Measurements from ENCODE around the gene SCYL1.

SCYL1 gene

DNA sequence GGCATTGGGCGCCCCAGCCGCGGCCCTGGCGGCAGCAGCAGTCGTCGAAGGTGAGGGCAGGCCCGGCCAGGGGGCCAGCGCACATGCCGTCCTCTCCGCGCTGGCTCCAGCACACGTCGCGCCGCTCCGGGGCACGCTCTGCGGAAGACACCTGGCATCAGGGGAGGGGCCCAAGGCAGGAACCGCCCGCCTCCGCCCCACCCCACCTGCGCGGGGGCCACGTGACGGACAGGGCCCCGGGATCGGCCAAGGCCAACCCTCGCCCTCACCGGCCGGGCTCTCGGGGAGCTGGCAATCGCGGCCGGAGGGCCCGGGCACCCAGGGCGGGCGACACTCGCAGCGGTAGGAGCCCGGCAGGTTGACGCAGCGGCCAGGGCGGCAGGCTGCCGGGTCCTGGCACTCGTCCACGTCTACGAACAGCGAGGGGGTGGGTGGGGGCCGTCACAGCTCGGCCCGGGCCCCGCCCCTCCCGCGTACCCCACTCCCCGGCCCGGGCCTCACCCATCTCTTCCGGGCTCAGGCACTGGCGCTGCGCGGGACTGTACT is 14.9 kb downstream of the SCYL1 start:
- Histone ChIP-seq H3K36me3 (ENCODE audit: control insufficient read depth, insufficient read depth, low read length) (peaks cover 28% of the 10 kb centered on the region; the same call in 1 of the 2 replicates), H3K4me1 (ENCODE audit: control insufficient read depth, insufficient read depth, low read length) (0 out of 2 replicates have a peak, but pooled peaks cover 3% of the 10 kb centered on the region), H3K27me3 (ENCODE audit: control insufficient read depth, insufficient read depth, low read length) (peaks cover 34% of the 10 kb centered on the region), H3K27ac (ENCODE audit: low read depth, low read length) (no peak overlapping the region), H3K9ac (ENCODE audit: low read depth, low read length) (no peak overlapping the region), H3K4me3 (ENCODE audit: low read depth, low read length) (peak overlapping the region; percentile 83), H3K9me3 (ENCODE audit: control insufficient read depth, insufficient read depth, low read length) (no peaks in the 10 kb centered on the region)

GRCh38 chr11:65540290-65541092 is 15.6 kb downstream of the SCYL1 start:
- Histone ChIP-seq H3K9ac (ENCODE audit: low read depth, low read length) (peak overlapping the region; percentile 64), H3K36me3 (ENCODE audit: control insufficient read depth, insufficient read depth, low read length) (peaks cover 22% of the 10 kb centered on the region; the same call in 1 of the 2 replicates), H3K4me1 (ENCODE audit: control insufficient read depth, insufficient read depth, low read length) (0 out of 2 replicates have a peak, but pooled peaks cover 3% of the 10 kb centered on the region), H3K9me3 (ENCODE audit: control insufficient read depth, insufficient read depth, low read length) (no peaks in the 10 kb centered on the region), H3K27ac (ENCODE audit: low read depth, low read length) (peak overlapping the region; percentile 61), H3K4me3 (ENCODE audit: low read depth, low read length) (peak overlapping the region; percentile 83), H3K27me3 (ENCODE audit: control insufficient read depth, insufficient read depth, low read length) (peaks cover 40% of the 10 kb centered on the region)

DNA sequence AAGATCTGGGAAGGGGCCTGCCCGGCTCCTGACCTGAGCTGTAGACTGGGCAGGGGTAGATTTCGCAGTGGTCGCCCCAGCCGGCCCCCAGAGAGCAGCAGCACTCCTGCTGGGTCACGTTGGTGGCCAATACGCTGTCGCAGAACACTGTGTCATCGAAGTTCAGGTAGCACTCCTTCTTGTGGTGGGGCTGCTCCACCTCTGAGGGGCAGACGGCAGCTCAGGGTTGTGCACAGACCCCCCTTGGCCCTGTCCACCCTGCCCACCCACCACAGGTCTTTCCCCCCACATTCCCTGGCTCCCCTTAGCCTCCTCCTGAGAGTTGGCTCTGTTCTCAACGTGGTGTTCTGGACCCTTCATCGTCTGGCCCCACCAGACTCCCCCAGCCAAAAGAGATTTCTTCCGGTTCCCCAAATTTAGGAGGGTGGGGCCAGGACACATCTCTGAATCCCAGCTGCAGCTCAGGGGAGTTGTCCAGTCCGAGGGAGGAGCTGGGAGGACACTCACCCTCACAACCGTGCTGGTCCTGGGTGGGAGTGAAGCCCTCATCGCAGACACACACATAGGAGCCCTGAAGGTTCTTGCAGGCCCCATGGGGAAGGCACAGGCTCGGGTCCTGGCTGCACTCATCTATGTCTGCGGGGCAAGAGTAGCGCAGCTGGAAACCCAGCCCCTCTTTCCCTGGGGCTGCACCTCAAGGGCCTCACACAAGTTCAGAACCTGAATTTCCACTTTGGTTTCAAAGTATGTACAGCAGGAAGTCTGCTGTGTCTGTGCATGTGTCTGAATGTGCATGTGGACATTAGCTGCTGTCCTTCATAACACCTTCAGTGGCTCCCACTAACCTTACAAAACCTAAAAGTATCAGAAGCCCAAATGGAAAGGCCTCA is 16.5 kb downstream of the SCYL1 start:
- H3K4me1 ChIP-seq (ENCODE audit: control insufficient read depth, insufficient read depth, low read length) = 0 out of 2 replicates have a peak, but pooled peaks cover 5% of the 10 kb centered on the region
- peak overlapping the region; percentile 61 for H3K27ac ChIP-seq (ENCODE audit: low read depth, low read length)
- H3K27me3 ChIP-seq (ENCODE audit: control insufficient read depth, insufficient read depth, low read length) = peaks cover 49% of the 10 kb centered on the region
- peak overlapping the region; percentile 83 for H3K4me3 ChIP-seq (ENCODE audit: low read depth, low read length)
- peaks cover 14% of the 10 kb centered on the region; the same call in 1 of the 2 replicates for H3K36me3 ChIP-seq (ENCODE audit: control insufficient read depth, insufficient read depth, low read length)
- peak overlapping the region; percentile 64 for H3K9ac ChIP-seq (ENCODE audit: low read depth, low read length)
- H3K9me3 ChIP-seq (ENCODE audit: control insufficient read depth, insufficient read depth, low read length) = no peaks in the 10 kb centered on the region

DNA sequence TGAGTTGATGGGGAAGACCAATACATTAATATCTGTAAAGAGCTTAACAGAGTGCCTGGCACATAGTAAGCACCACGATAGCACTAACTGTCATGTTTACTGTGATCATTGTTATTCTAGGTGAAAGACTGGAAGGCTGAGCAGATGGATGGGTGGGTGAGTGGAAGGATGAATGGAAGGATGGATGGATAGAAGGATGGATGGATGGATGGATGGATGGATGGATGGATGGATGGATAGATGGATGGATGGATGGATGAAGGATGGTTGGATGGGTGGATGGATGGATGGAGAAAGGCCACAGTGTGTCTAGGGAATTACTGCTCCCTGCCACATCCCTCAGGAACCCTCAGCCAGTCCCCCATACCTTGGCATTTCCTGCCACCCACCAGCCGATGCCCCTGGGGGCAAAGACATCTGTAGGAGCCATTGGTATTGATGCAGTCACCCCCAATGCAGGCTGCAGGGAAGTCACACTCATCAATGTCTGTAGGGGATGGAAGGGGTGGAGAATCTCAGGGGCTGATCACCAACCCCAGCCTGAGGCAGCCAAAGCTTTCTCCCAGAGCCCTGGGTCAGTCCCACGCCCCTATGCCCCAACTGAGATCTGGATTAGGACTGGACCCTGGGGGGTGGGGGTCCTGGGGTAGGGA is 18.0 kb downstream of the SCYL1 start:
- no peaks in the 10 kb centered on the region for H3K9me3 ChIP-seq (ENCODE audit: control insufficient read depth, insufficient read depth, low read length)
- H3K4me3 ChIP-seq (ENCODE audit: low read depth, low read length) = no peak overlapping the region
- no peak overlapping the region for H3K27ac ChIP-seq (ENCODE audit: low read depth, low read length)
- 0 out of 2 replicates have a peak, but pooled peaks cover 5% of the 10 kb centered on the region for H3K4me1 ChIP-seq (ENCODE audit: control insufficient read depth, insufficient read depth, low read length)
- H3K9ac ChIP-seq (ENCODE audit: low read depth, low read length) = no peak overlapping the region
- 0 out of 2 replicates have a peak, but pooled peaks cover 3% of the 10 kb centered on the region for H3K36me3 ChIP-seq (ENCODE audit: control insufficient read depth, insufficient read depth, low read length)
- H3K27me3 ChIP-seq (ENCODE audit: control insufficient read depth, insufficient read depth, low read length) = peaks cover 60% of the 10 kb centered on the region

DNA sequence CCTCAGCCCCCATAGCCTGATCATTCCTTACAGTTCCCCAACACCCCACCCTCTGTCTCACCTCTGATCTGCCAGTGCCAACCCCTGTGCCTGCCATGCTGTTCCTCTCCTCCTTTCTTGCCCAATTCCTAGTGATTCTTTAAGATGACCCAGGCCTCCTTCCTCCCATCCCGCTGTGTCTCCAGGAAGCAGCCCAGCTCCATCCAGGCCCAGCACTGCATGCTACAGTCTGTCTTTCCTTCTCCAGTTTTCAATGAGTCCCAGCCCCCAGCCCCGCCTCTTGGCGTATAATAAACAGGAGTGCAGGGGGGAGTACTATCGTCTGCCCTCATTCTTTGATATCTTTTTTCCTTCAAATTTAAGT is 21.0 kb downstream of the SCYL1 start:
- Histone ChIP-seq H3K36me3 (ENCODE audit: control insufficient read depth, insufficient read depth, low read length) (no peaks in the 10 kb centered on the region), H3K9me3 (ENCODE audit: control insufficient read depth, insufficient read depth, low read length) (no peaks in the 10 kb centered on the region), H3K4me1 (ENCODE audit: control insufficient read depth, insufficient read depth, low read length) (0 out of 2 replicates have a peak, but pooled peaks cover 2% of the 10 kb centered on the region), H3K27me3 (ENCODE audit: control insufficient read depth, insufficient read depth, low read length) (peaks cover 54% of the 10 kb centered on the region), H3K9ac (ENCODE audit: low read depth, low read length) (no peak overlapping the region), H3K4me3 (ENCODE audit: low read depth, low read length) (peak overlapping the region; percentile 71), H3K27ac (ENCODE audit: low read depth, low read length) (no peak overlapping the region)

DNA sequence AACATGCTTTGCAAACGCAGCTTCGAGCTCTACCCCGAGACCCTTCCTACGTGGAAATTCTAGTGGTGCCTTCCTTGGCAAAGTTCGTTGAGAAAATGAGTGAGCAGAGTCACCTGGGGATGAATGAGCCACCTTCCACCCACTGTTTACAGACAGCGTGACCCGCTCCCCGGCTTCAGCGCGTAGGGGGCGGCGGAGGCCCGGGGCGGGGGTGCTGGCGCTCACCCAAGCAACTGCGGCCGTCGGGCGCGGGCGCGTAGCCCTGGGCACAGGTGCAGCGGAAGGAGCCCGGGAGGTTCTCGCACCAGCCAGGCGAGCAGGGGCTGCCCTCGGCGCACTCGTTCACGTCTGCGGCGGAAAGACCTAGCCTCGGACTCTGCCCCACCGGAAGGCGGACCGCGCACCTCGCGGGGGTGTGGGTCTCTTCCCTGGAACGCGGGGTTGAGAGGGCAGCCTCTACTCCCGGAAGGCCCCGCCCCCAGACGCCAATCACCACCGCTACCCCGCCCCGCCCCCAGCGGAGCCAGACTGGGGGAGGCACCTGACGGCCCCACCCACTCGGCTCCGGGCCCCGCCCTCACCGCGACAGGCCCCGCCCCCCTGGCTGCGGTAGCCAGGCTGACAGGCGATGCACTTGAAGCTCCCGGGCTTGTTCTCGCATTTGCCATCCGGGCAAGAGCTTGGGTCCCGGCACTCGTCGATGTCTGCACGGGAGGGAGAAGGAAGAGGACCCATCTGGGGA is 21.5 kb downstream of the SCYL1 start:
- Histone ChIP-seq H3K9me3 (ENCODE audit: control insufficient read depth, insufficient read depth, low read length) (no peaks in the 10 kb centered on the region), H3K4me3 (ENCODE audit: low read depth, low read length) (peak overlapping the region; percentile 71), H3K9ac (ENCODE audit: low read depth, low read length) (no peak overlapping the region), H3K36me3 (ENCODE audit: control insufficient read depth, insufficient read depth, low read length) (no peaks in the 10 kb centered on the region), H3K27me3 (ENCODE audit: control insufficient read depth, insufficient read depth, low read length) (peaks cover 53% of the 10 kb centered on the region), H3K4me1 (ENCODE audit: control insufficient read depth, insufficient read depth, low read length) (0 out of 2 replicates have a peak, but pooled peaks cover 2% of the 10 kb centered on the region), H3K27ac (ENCODE audit: low read depth, low read length) (no peak overlapping the region)

DNA sequence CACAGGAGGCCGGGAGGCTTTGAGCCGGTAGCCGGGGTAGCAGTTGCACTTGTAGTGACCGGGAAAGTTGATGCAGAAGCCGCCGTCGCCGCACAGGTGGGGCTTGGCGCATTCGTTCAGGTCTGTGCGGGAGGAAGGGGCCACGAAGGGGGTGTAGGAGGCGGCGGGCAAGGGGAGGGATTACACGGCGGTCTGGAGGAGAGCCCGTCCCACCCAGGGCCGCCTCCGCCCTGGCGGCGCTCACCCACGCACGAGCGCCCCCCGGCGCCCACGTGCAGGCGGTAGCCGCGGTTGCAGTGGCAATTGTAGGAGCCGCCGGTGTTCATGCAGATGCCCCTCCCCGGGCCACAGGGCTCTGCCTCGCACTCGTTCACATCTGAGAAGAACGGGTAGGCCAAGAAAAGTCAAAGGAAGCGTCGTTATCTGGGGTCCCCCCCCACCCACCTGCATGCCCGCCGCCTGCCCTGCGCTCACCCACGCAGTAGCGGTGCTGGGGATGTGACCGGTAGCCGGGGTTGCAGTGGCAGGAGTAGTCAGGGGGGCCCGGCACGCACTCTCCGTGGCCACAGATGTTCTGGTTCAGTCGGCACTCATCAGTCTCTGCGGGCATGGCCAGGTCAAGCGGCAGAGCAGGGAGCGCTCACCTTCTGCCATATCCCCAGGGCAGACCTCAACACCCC is 22.7 kb downstream of the SCYL1 start:
- Histone ChIP-seq H3K9ac (ENCODE audit: low read depth, low read length) (no peak overlapping the region), H3K4me3 (ENCODE audit: low read depth, low read length) (no peak overlapping the region), H3K27ac (ENCODE audit: low read depth, low read length) (no peak overlapping the region), H3K27me3 (ENCODE audit: control insufficient read depth, insufficient read depth, low read length) (peaks cover 54% of the 10 kb centered on the region), H3K4me1 (ENCODE audit: control insufficient read depth, insufficient read depth, low read length) (0 out of 2 replicates have a peak, but pooled peaks cover 2% of the 10 kb centered on the region), H3K9me3 (ENCODE audit: control insufficient read depth, insufficient read depth, low read length) (no peaks in the 10 kb centered on the region), H3K36me3 (ENCODE audit: control insufficient read depth, insufficient read depth, low read length) (no peaks in the 10 kb centered on the region)

GRCh38 chr11:65548395-65548794 is 23.5 kb downstream of the SCYL1 start:
- Histone ChIP-seq H3K4me3 (ENCODE audit: low read depth, low read length) (no peak overlapping the region), H3K27me3 (ENCODE audit: control insufficient read depth, insufficient read depth, low read length) (peaks cover 54% of the 10 kb centered on the region), H3K9ac (ENCODE audit: low read depth, low read length) (no peak overlapping the region), H3K36me3 (ENCODE audit: control insufficient read depth, insufficient read depth, low read length) (no peaks in the 10 kb centered on the region), H3K4me1 (ENCODE audit: control insufficient read depth, insufficient read depth, low read length) (0 out of 2 replicates have a peak, but pooled peaks cover 2% of the 10 kb centered on the region), H3K9me3 (ENCODE audit: control insufficient read depth, insufficient read depth, low read length) (no peaks in the 10 kb centered on the region), H3K27ac (ENCODE audit: low read depth, low read length) (no peak overlapping the region)

DNA sequence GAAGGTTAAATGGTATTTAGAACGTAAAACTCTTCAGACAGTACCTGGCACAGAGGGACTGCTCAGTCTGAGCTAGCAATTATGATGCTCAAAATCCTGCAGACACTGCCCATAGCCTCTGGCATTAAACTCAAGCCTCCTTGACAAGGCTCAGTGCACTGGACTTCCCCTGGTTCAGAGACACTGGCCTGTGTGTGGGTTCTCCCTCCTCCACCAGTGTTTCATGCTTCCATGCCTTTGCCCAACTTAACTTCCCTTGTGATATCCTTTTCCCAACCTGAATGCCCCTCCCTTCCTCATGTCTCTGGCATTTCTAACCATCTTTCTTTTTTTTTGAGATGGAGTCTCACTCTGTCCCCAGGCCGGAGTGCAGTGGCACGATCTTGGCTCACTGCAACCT is 24.2 kb downstream of the SCYL1 start:
- H3K27me3 ChIP-seq (ENCODE audit: control insufficient read depth, insufficient read depth, low read length) = peaks cover 55% of the 10 kb centered on the region
- no peak overlapping the region for H3K27ac ChIP-seq (ENCODE audit: low read depth, low read length)
- no peaks in the 10 kb centered on the region for H3K9me3 ChIP-seq (ENCODE audit: control insufficient read depth, insufficient read depth, low read length)
- peaks cover 4% of the 10 kb centered on the region; the same call in 1 of the 2 replicates for H3K4me1 ChIP-seq (ENCODE audit: control insufficient read depth, insufficient read depth, low read length)
- H3K4me3 ChIP-seq (ENCODE audit: low read depth, low read length) = no peak overlapping the region
- no peaks in the 10 kb centered on the region for H3K36me3 ChIP-seq (ENCODE audit: control insufficient read depth, insufficient read depth, low read length)
- H3K9ac ChIP-seq (ENCODE audit: low read depth, low read length) = no peak overlapping the region

Data from HUES48 (cell line).